ENCODE measurements around the gene THOC6. TPM values are rescaled to one million over a fixed set of nuclear protein-coding genes. Genes with fewer than 3 reads are reported as not detected.

The THOC6 gene
- total and polyA plus RNA-seq, 2 donors (not counting 1 experiment from before 2014, with no cell fraction given) = 28.5 to 52.2 TPM

- CTCF ChIA-PET = interaction anchor here (0.6 to 6.1 kb wide), 9 partner anchors 11 to 561 kb away, joined by 3 to 35 read pairs (median 5); partner anchors contain the start of genes ZNF213 and ZSCAN10
- Histone ChIP-seq H3K27me3 (replicated peaks in 1 of 4; ENCODE audit: control extremely low read depth in 1 of 4, control insufficient read depth in 3 of 4, insufficient read depth in 4 of 4, low read length in 3 of 4) (no peaks in the 10 kb centered on the region), H3K9me3 (ENCODE audit: control extremely low read depth in 1 of 3, control insufficient read depth in 2 of 3, insufficient read depth in 1 of 3, low read length in 2 of 3) (peaks cover 0 to 17% (median 7%) of the 10 kb centered on the region in 3 donors), H3K79me2 (ENCODE audit: control insufficient read depth, insufficient read depth, low read length) (peaks cover 3% of the 10 kb centered on the region), H4K20me1 (ENCODE audit: control insufficient read depth, insufficient read depth, low read length, poor library complexity, severe bottlenecking) (no peaks in the 10 kb centered on the region), H3K27ac (ENCODE audit: low read length in 2 of 2) (no peak overlapping the region), H3K4me3 (ENCODE audit: control extremely low read depth in 1 of 5, extremely low read depth in 1 of 5, insufficient read depth in 1 of 5, low read depth in 2 of 5, low read length in 4 of 5) (no peak overlapping the region), H3K9ac (ENCODE audit: low read length) (no peak overlapping the region), H2AFZ (ENCODE audit: insufficient read depth, low read depth, low read length, poor library complexity, severe bottlenecking) (no peak overlapping the region), H3K36me3 (replicated peaks in 1 of 2; ENCODE audit: control extremely low read depth in 1 of 2, control insufficient read depth in 1 of 2, extremely low read depth in 1 of 2, insufficient read depth in 2 of 2, low read length in 1 of 2) (no peaks in the 10 kb centered on the region), H3K4me1 (ENCODE audit: control insufficient read depth in 2 of 2, insufficient read depth in 2 of 2, low read length in 2 of 2) (peaks cover 39 to 41% of the 10 kb centered on the region in 2 donors), H3K4me2 (replicated peaks; ENCODE audit: low read depth, low read length, poor library complexity, severe bottlenecking) (peak overlapping the region; percentile 69)
- Mint-ChIP-seq H3K4me3 (peak overlapping the region; percentile 75), H3K27me3 (no peaks in the 10 kb centered on the region), H3K4me1 (peaks cover 53% of the 10 kb centered on the region), H3K27ac (peak overlapping the region; percentile 88), H3K9me3 (ENCODE audit: insufficient read depth) (no peaks in the 10 kb centered on the region)
- TF ChIP-seq CTCF (IDR thresholded peaks at IDR 0.05) (no peak), EZH2 (IDR thresholded peaks at IDR 0.05; ENCODE audit: borderline replicate concordance, insufficient read depth, low read depth, low read length, poor library complexity, severe bottlenecking) (no peak)
- POLR2A ChIA-PET = no interaction called here
- DNase-seq = no peak
- ATAC-seq (ENCODE audit: low read depth) = no peak
- WGBS (ENCODE audit: insufficient coverage) = 86% methylated on average over 3 of the region's 6 CpGs
- intact Hi-C loops (cut with micrococcal nuclease) = loop anchor here (2.0 kb wide), 2 partner anchors 18 to 20 kb away; no protein-coding TSS in a partner anchor
Measured at GRCh38 chr16:3076577-3076976, 52.7 kb downstream of the THOC6 start.

Small RNA genes within 50 kb of the gene (small RNA-seq; reads per million reads assigned to genes)
- gene LINC00514 (ENCODE audit: insufficient read length, low read depth, low replicate concordance) = not detected

Other genes starting within 250 kb of the THOC6 start
- 84.4 and 93.1 TPM in 2 replicates for gene ELOB, start 246.8 kb upstream of the THOC6 start, total RNA-seq
- gene ELOB, start 246.8 kb upstream of the THOC6 start, polyA plus RNA-seq = 73.1 and 136 TPM in 2 replicates
- gene PRSS33, start 236.5 kb upstream of the THOC6 start, total RNA-seq = not detected in 2 replicates
- not detected in 2 replicates for gene PRSS33, start 236.5 kb upstream of the THOC6 start, polyA plus RNA-seq
- not detected in 2 replicates for gene PRSS41, start 225.6 kb upstream of the THOC6 start, total RNA-seq
- not detected in 2 replicates for gene PRSS41, start 225.6 kb upstream of the THOC6 start, polyA plus RNA-seq
- gene PRSS21, start 206.8 kb upstream of the THOC6 start, total RNA-seq = 1.8 and 2.0 TPM in 2 replicates
- gene PRSS21, start 206.8 kb upstream of the THOC6 start, polyA plus RNA-seq = 4.3 and 5.8 TPM in 2 replicates
- gene ZG16B, start 193.7 kb upstream of the THOC6 start, total RNA-seq = not detected in 2 replicates
- not detected in 2 replicates for gene ZG16B, start 193.7 kb upstream of the THOC6 start, polyA plus RNA-seq
- gene PRSS22, start 165.9 kb upstream of the THOC6 start, total RNA-seq = not detected in 2 replicates
- not detected in 2 replicates for gene PRSS22, start 165.9 kb upstream of the THOC6 start, polyA plus RNA-seq
- gene FLYWCH2, start 140.8 kb upstream of the THOC6 start, total RNA-seq = 22.3 and 26.5 TPM in 2 replicates
- 18.7 and 24.1 TPM in 2 replicates for gene FLYWCH2, start 140.8 kb upstream of the THOC6 start, polyA plus RNA-seq
- gene FLYWCH1, start 112.1 kb upstream of the THOC6 start, total RNA-seq = 119 and 120 TPM in 2 replicates
- 43.0 and 78.3 TPM in 2 replicates for gene FLYWCH1, start 112.1 kb upstream of the THOC6 start, polyA plus RNA-seq
- gene KREMEN2, start 59.8 kb upstream of the THOC6 start, total RNA-seq = 0.17 and 0.19 TPM in 2 replicates
- gene KREMEN2, start 59.8 kb upstream of the THOC6 start, polyA plus RNA-seq = 1.1 and 2.6 TPM in 2 replicates
- gene PAQR4, start 54.7 kb upstream of the THOC6 start, total RNA-seq = 1.8 and 2.6 TPM in 2 replicates
- 1.8 and 2.8 TPM in 2 replicates for gene PAQR4, start 54.7 kb upstream of the THOC6 start, polyA plus RNA-seq
- gene PKMYT1, start 43.6 kb upstream of the THOC6 start, total RNA-seq = 0.67 and 1.0 TPM in 2 replicates
- gene PKMYT1, start 43.6 kb upstream of the THOC6 start, polyA plus RNA-seq = 1.4 and 2.6 TPM in 2 replicates
- not detected in 2 replicates for gene CLDN9, start 11.1 kb upstream of the THOC6 start, total RNA-seq
- gene CLDN9, start 11.1 kb upstream of the THOC6 start, polyA plus RNA-seq = 0.04 and 0.20 TPM in 2 replicates
- not detected in 2 replicates for gene CLDN6, start 5.9 kb upstream of the THOC6 start, total RNA-seq
- not detected in 2 replicates for gene CLDN6, start 5.9 kb upstream of the THOC6 start, polyA plus RNA-seq
- gene TNFRSF12A, start 3.7 kb upstream of the THOC6 start, total RNA-seq = 0.85 and 1.3 TPM in 2 replicates
- 0.61 and 0.72 TPM in 2 replicates for gene TNFRSF12A, start 3.7 kb upstream of the THOC6 start, polyA plus RNA-seq
- gene HCFC1R1, start 93 bp upstream of the THOC6 start, total RNA-seq = 17.9 and 19.1 TPM in 2 replicates
- 15.3 and 24.8 TPM in 2 replicates for gene HCFC1R1, start 93 bp upstream of the THOC6 start, polyA plus RNA-seq
- gene BICDL2, start 12.9 kb downstream of the THOC6 start, total RNA-seq = 0.20 TPM in 1 of 2 replicates, not detected in the other
- gene BICDL2, start 12.9 kb downstream of the THOC6 start, polyA plus RNA-seq = not detected in 2 replicates
- 0.17 and 0.22 TPM in 2 replicates for gene MMP25, start 22.5 kb downstream of the THOC6 start, total RNA-seq
- gene MMP25, start 22.5 kb downstream of the THOC6 start, polyA plus RNA-seq = 0.12 and 0.40 TPM in 2 replicates
- gene IL32, start 41.6 kb downstream of the THOC6 start, total RNA-seq = 2.0 and 2.3 TPM in 2 replicates
- 2.0 and 15.0 TPM in 2 replicates for gene IL32, start 41.6 kb downstream of the THOC6 start, polyA plus RNA-seq
- gene ZSCAN10, start 75.3 kb downstream of the THOC6 start, total RNA-seq = not detected in 2 replicates
- 0.36 TPM in 1 of 2 replicates, not detected in the other for gene ZSCAN10, start 75.3 kb downstream of the THOC6 start, polyA plus RNA-seq
- gene ZNF205, start 88.6 kb downstream of the THOC6 start, total RNA-seq = not detected in 2 replicates
- not detected in 2 replicates for gene ZNF205, start 88.6 kb downstream of the THOC6 start, polyA plus RNA-seq
- 7.2 and 9.5 TPM in 2 replicates for gene ZNF213, start 111.0 kb downstream of the THOC6 start, total RNA-seq
- gene ZNF213, start 111.0 kb downstream of the THOC6 start, polyA plus RNA-seq = 0.97 and 1.4 TPM in 2 replicates
- gene OR1F1, start 164.2 kb downstream of the THOC6 start, total RNA-seq = not detected in 2 replicates
- not detected in 2 replicates for gene OR1F1, start 164.2 kb downstream of the THOC6 start, polyA plus RNA-seq
- 16.1 and 20.1 TPM in 2 replicates for gene ZNF200, start 211.1 kb downstream of the THOC6 start, total RNA-seq
- gene ZNF200, start 211.1 kb downstream of the THOC6 start, polyA plus RNA-seq = 2.4 and 2.7 TPM in 2 replicates
- 0.10 and 0.25 TPM in 2 replicates for gene MEFV, start 232.6 kb downstream of the THOC6 start, total RNA-seq
- 0.24 and 0.29 TPM in 2 replicates for gene MEFV, start 232.6 kb downstream of the THOC6 start, polyA plus RNA-seq

All from B cell (primary cell).